Body of pancreas (tissue), 4 donors: ENCODE results near the gene HSD17B14. TPM values are rescaled to one million over a fixed set of nuclear protein-coding genes. Genes with fewer than 3 reads are reported as not detected.

Experiments
- ATAC-seq: fragments of 150-250 bp; one replicate; pipeline ENCODE4 v1.9.1; 2016
- DNase-seq, 4 donors: peaks; one replicate each; pipeline ENCODE4 v3.0.0-alpha.2; 2019
- H3K27ac ChIP-seq, 4 donors: fragments of 200-600 bp; sonication (generic); 1 replicate in 3 of 4; 2 replicates in 1 of 4; pipeline versions ENCODE4 v1.5.1 to v1.6.1; 2016 to 2019; ENCODE audit warnings: mild to moderate bottlenecking in 1 of 4, mixed read lengths in 1 of 4, moderate library complexity in 1 of 4
- H3K27me3 ChIP-seq, 2 donors: fragments of 200-600 bp; sonication (generic); one replicate each; pipeline ENCODE4 v1.6.0; 2016; ENCODE audit warnings: mild to moderate bottlenecking in 1 of 2
- H3K36me3 ChIP-seq, 2 donors: fragments of 200-600 bp; sonication (generic); replicated peaks in 1 of 2; 2 replicates each; pipeline ENCODE4 v1.5.1; 2016; ENCODE audit warnings: low read depth in 2 of 2; ENCODE audit not compliant: insufficient read depth in 1 of 2
- H3K4me1 ChIP-seq: fragments of 200-600 bp; sonication (generic); one replicate; pipeline ENCODE4 v1.6.0; 2016
- H3K4me3 ChIP-seq, 2 donors: fragments of 200-600 bp; sonication (generic); 1 replicate in 1 of 2; 2 replicates in 1 of 2; pipeline ENCODE4 v1.5.1; 2016 to 2019
- H3K9me3 ChIP-seq, 3 donors: fragments of 200-600 bp; sonication (generic); 1 replicate in 2 of 3; 2 replicates in 1 of 3; pipeline ENCODE4 v1.5.1; 2016
- POLR2A ChIP-seq, 3 donors: fragments of 450-650 bp; IDR thresholded peaks; one replicate each; pipeline ENCODE4 v1.6.1; 2016; ENCODE audit warnings: antibody characterized with exemption in 3 of 3, mild to moderate bottlenecking in 2 of 3
- WGBS, 2 donors: methylation state at CpG; one replicate each; pipeline ENCODE4 v1.1.5; 2017; 5-methylcytosine and 5-hydroxymethylcytosine counted together
- intact Hi-C: fragments of 100-400 bp; cut with DNase I; formaldehyde crosslinking; loops from one replicate; pipeline ENCODE4 v1.15.1; 2023
- total RNA-seq, 2 donors: library from RNA; depleted of rRNA; stranded (reverse); fragments of >200 nt; gene quantifications; one replicate each; pipeline ENCODE4 v1.1.0, GENCODE V29; 2016
- TF ChIP-seq, protein P1 (sequence below), 7 experiments: fragments of 450-650 bp in 4 of 7; fragments of 200-600 bp in 3 of 7; sonication (generic) in 3 of 7; IDR thresholded peaks; one replicate each; pipeline ENCODE4 v1.5.1; 2016 to 2019; ENCODE audit warnings: antibody characterized with exemption in 7 of 7

The HSD17B14 gene
- total RNA-seq, 2 donors from 2014 or later: 2.1 to 3.3 TPM

DNA sequence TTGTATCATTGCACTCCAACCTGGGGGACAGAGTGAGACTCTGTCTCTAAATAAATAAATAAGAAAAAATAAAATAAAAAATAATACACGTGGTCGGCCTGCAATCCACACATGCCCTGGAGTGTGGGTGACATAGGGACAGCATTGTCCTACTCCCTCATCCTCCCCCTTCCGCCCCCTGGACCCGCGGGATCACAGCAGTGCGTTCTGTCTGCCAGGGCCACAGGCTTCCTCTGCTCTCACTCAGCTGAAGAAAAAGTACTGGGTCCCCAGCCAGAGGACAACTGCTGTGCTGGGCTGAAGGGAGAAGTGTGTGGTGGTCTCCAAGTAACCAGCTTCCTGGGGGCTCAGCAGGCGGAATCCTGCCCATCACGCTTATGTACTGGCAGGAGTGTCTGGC lies 31.8 kb downstream of the HSD17B14 start:
- ATAC-seq (no peak), DNase-seq (no peak)
- WGBS, 2 donors: 73 to 75% methylated on average over 8 of the region's 8 CpGs
- H3K4me3 ChIP-seq: no peak overlapping the region
- no peak overlapping the region for H3K27ac ChIP-seq
- no peaks in the 10 kb centered on the region for H3K36me3 ChIP-seq
- H3K9me3 ChIP-seq: no peaks in the 10 kb centered on the region
- intact Hi-C loops: no loop called here
- no peaks in the 10 kb centered on the region for H3K27me3 ChIP-seq
- TF ChIP-seq, protein P1, sequence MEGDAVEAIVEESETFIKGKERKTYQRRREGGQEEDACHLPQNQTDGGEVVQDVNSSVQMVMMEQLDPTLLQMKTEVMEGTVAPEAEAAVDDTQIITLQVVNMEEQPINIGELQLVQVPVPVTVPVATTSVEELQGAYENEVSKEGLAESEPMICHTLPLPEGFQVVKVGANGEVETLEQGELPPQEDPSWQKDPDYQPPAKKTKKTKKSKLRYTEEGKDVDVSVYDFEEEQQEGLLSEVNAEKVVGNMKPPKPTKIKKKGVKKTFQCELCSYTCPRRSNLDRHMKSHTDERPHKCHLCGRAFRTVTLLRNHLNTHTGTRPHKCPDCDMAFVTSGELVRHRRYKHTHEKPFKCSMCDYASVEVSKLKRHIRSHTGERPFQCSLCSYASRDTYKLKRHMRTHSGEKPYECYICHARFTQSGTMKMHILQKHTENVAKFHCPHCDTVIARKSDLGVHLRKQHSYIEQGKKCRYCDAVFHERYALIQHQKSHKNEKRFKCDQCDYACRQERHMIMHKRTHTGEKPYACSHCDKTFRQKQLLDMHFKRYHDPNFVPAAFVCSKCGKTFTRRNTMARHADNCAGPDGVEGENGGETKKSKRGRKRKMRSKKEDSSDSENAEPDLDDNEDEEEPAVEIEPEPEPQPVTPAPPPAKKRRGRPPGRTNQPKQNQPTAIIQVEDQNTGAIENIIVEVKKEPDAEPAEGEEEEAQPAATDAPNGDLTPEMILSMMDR (IDR thresholded peaks at IDR 0.05): no peak
- no peak for TF ChIP-seq POLR2A (IDR thresholded peaks at IDR 0.05)
- peaks cover 33% of the 10 kb centered on the region for H3K4me1 ChIP-seq

DNA sequence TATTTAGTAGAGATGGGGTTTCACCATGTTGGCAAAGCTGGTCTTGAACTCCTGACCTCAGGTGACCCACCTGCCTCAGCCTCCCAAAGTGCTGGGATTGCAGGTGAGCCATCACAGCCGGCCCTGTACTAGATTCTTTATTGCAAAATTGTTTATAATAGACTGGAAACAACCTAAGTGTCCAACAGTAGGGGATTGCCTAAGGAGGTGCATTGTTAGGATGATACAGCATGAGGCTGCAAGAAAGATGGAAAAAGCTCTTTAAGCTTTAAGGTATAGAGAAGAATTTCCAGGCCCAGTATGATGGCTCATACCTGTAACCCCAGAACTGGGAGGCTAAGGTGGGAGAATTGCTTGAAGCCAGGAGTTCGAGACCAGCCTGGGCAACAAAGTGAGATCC lies 33.7 kb downstream of the HSD17B14 start:
- WGBS, 2 donors: 87 to 91% methylated on average over 1 to 2 of the region's 2 CpGs

GRCh38 chr19:48799358-48800300 lies 36.7 kb downstream of the HSD17B14 start:
- H3K4me1 ChIP-seq: peaks cover 16% of the 10 kb centered on the region
- H3K9me3 ChIP-seq: no peaks in the 10 kb centered on the region
- DNase-seq (no peak), ATAC-seq (no peak)
- peak overlapping the region in 2 of 4 donors; percentile 12 to 44 for H3K27ac ChIP-seq
- 91% methylated on average over 15 to 27 of the region's 44 CpGs for WGBS, 2 donors
- no peaks in the 10 kb centered on the region for H3K27me3 ChIP-seq
- no peak for TF ChIP-seq POLR2A (IDR thresholded peaks at IDR 0.05)
- TF ChIP-seq, protein P1 (IDR thresholded peaks at IDR 0.05): no peak
- H3K36me3 ChIP-seq: peaks cover 0 to 2% of the 10 kb centered on the region in 2 donors
- intact Hi-C loops: loop anchor here (5.0 kb wide), 1 partner anchor 33 kb away; no protein-coding TSS in a partner anchor
- no peak overlapping the region for H3K4me3 ChIP-seq

More for the DNA sequence above, 33.7 kb downstream of the HSD17B14 start:
- H3K27me3 ChIP-seq: no peaks in the 10 kb centered on the region
- intact Hi-C loops: no loop called here
- peaks cover 0 to 2% of the 10 kb centered on the region in 2 donors for H3K36me3 ChIP-seq
- H3K27ac ChIP-seq: no peak overlapping the region
- H3K4me1 ChIP-seq: peaks cover 14% of the 10 kb centered on the region
- H3K4me3 ChIP-seq: no peak overlapping the region
- ATAC-seq (no peak), DNase-seq (no peak)
- TF ChIP-seq, protein P1 (IDR thresholded peaks at IDR 0.05): no peak
- no peak for TF ChIP-seq POLR2A (IDR thresholded peaks at IDR 0.05)
- H3K9me3 ChIP-seq: no peaks in the 10 kb centered on the region

DNA sequence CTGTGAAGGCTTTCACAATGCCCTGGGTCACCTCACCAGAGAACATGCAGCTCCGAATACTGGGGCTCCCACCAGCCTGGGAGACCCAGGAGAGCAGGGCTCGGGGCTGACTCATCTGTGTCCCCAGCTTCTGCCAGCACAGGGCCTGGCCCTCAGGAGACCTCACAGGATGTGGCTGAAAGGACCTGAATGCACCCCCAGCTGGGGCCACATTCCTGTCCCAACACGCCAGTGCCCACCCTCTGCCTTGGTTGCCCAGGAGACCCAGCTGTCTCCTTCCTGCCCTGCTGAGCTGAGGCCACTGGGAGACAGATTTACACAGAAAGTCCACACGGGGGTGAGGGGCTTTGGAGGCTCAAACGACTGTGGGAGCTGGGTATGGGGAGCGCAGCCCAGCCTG lies 37.4 kb downstream of the HSD17B14 start:
- no peak overlapping the region for H3K4me3 ChIP-seq
- intact Hi-C loops: loop anchor here (5.0 kb wide), 1 partner anchor 33 kb away; no protein-coding TSS in a partner anchor
- ATAC-seq (no peak), DNase-seq (no peak)
- peaks cover 0 to 2% of the 10 kb centered on the region in 2 donors for H3K36me3 ChIP-seq
- 64% methylated on average over 6 of the region's 6 CpGs; no CpG with 5 or more reads in 1 of the 2 donors for WGBS, 2 donors
- TF ChIP-seq, protein P1 (IDR thresholded peaks at IDR 0.05): no peak
- no peak for TF ChIP-seq POLR2A (IDR thresholded peaks at IDR 0.05)
- peaks cover 17% of the 10 kb centered on the region for H3K4me1 ChIP-seq
- H3K27me3 ChIP-seq: no peaks in the 10 kb centered on the region
- no peaks in the 10 kb centered on the region for H3K9me3 ChIP-seq
- H3K27ac ChIP-seq: peak overlapping the region in 1 of 4 donors; percentile 44
